HG03354 (cell line): ENCODE measurements around the gene WDR1.

Experiments
- ATAC-seq: cut with Tn5 transposase; IDR thresholded peaks from one replicate; pipeline ENCODE4 v1.9.1; 2021; ENCODE audit warnings: mild to moderate bottlenecking; ENCODE audit not compliant: unreplicated experiment, poor library complexity, severe bottlenecking

WDR1 gene

DNA sequence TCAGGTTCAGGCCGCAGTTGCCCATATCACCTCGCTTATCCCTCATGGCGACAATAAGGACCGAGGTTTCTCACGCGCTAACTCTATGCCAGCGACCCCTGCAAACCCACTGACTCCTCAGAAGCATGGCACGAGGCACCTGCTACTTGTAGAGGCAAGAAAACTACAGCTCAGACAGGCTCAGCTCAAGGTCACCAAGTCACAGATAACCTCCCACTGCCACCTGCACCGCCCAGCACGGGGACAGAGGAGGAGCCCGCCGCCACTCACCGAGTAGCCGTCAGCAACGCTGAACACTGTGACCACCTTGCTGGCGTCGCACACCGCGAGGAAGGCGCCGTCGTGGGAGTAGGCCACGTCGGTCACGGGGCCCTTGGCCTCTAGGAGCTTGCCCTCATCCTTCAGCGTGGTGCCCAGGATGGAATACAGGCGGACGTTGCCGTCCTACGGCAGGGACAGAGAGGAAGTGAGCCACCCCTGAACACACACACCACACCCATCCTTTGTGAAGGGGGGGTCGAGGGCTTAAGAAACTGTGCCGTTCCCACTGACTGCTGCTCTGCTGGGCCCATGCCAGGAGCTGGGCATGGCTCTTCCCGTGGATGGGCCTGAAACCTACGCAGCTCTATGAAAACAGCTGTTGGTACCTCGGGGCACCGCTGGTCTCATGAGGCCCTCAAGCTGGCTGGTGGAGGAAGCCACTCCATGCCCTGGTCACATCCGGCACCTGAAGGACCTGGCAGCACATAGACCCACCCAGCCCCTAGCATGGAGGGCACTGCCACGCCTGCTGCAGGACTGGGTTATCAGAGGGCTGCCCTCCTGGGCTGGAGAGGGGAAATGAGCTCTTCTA lies 38.9 kb downstream of the WDR1 start:
- no peak for ATAC-seq

DNA sequence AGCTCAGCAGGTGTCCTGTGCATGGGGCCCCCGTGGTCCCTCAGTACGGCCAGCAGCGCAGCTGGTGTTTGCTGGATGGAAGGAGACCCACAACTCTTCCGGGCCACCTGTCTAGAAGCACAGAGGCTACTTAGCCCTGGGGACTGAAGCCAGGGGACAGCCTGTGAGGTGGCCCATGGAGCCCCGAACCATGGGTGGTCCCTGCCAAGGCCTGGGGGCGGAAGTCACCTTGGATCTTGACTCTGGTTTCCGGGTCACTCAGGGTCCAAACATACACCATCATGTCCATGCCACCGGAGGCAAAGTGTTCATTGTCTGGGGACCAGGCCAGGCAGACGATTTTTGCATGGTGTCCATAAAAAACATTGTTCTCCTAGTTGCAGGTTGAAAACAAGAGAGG lies 39.5 kb downstream of the WDR1 start:
- no peak for ATAC-seq

DNA sequence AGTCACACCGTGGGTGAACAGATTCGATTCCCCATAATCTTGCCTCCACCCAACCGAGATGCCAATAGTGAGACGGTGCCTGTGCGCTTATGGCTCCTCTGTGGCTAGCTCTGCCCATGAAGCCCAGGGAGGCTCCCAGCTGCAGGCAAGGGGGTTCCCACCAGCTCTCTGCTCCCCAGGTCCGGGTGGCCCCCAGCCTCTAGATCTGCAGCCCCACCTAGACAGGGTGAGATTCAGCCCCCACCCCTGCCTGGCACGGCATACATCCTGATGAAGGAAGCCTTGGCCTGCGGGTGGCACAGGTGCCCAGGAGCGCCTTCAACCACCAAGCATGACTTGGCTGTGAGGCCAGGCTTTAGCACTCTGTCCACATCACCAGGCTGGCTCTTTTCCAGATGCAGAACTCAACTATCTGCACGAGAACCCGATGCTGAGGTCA lies 40.6 kb downstream of the WDR1 start:
- no peak for ATAC-seq

DNA sequence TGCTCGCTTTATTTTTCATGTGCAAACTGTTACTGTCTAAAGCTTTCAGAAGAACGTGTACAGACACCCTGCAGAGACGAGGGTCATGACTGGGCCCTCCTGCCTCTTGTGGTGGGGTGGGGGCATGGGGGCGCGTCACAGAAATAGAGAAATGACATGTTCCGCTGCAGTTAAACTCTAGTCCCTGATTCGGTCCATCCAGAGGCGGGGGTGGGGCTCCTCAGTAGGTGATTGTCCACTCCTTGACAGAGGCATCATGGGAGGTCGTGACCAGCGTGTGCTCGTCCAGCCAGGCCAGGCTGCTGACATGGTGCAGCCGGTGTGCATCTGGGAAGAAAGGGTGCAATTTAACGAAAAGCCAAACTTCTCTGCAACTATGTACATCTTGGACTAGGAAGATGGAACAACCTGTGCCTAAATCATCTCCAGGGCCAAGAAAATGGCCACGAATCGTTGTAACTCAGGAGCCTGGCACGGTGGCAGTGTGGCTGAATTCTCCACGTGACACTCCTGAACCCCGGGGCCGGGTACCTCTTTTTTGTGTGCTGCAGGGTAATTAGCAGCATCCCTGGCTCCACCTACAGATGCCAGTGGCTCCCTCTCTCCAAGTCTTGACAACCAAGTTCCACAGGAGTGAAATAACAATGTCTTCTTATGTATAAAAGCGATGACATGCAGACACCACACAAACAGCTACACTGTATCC lies 41.3 kb downstream of the WDR1 start:
- ATAC-seq = no peak

DNA sequence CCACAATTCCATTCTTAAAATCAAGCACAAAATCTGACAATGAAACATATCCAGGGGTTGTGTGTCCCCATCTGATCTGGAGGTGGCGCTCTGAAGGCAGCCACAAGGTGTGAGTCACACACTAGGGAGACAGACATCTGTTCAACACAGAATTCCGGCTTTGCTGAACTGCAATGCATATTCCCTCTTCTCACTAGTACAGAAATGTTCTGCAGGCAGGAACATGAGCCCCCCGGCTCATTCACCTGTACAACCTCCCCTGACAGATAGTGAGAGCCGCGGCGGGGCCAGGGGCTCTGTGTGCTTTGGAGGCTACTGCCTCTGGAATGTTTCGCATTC lies 41.9 kb downstream of the WDR1 start:
- ATAC-seq = no peak

DNA sequence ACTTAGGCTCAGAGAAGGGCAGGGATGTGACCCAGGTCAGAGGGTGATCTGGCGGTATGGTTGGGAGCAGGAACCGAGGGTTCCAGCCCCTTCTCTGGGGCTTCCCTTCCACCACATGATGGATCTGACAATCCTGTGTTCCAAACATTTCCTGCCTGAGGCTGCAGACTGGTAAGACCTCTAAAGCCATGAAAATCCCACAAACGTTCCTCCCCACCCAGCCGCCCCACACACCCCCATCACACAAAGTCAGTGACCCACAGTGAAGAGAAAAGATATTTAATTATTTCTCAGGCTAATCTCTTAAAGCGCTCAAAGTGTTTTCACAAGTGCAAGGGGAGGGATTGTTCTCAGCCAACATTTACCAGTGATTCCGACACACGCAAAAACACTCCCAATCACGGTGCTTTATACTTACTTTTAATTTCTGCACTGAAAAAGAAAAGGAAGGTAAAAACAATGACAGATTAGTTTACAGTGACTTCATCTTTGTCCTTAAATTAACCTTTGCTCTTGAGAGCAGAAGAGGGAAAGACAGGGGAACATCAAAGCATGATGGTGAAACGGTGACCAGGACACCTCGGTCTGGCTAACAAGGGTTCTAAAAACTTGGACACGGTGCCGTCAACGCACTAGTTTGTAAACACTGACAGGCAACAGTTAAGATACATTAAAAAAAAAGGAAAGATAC lies 42.4 kb downstream of the WDR1 start:
- ATAC-seq = no peak

DNA sequence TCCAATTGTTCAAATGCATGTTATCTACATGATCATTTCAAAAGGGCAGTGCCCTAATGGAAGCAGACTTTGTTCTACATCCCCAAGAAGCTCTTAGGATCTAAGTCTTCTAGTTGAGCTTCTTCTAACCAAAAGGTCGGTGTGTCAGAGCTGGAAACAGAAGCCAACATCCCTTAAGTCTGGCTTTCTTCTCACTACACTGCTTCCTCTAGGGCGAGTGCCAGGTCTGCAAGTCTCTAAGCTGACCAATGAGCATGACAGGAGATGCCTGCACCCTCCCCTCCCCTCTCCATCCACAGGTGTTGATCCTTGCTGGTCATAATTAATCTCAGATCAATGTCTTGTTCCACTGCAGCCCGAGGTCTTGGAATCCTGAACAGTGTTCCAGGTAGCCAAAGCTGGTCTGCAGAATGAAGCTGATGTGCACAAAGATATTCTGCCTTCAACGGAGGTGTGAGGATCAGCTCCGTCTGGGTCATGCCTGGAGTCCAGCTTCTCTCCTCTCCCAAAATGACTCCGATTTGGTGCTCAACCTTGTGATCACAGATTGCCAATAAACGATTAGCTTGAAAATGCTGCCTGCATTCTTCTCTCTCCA lies 44.1 kb downstream of the WDR1 start:
- ATAC-seq = no peak

DNA sequence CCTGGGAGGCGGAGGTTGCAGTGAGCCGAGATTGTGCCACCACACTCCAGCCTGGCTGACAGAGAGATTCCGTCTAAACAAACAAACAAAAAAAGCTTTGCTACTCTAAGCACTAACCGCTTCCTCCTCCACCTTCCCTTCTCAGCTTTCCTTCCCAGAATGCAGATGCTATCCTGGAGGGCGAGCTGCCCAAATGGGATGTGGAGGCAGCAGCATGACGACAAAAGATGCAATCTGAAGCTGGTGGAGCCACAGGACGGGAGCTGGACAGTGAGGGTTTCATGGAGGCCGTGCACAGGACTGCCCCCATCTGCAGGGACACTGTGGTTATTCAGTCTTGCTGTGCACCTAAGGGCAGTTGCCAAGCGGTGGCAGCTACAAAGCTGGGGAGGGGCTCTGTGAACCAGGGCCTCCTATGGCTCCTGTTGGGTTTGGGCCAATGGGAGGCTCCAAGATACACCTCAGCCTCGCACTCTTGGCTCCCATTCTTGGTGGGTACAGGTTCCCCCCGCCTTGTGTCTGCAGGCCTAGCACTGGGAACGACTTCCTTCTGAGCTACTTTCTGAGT lies 47.4 kb downstream of the WDR1 start:
- no peak for ATAC-seq

DNA sequence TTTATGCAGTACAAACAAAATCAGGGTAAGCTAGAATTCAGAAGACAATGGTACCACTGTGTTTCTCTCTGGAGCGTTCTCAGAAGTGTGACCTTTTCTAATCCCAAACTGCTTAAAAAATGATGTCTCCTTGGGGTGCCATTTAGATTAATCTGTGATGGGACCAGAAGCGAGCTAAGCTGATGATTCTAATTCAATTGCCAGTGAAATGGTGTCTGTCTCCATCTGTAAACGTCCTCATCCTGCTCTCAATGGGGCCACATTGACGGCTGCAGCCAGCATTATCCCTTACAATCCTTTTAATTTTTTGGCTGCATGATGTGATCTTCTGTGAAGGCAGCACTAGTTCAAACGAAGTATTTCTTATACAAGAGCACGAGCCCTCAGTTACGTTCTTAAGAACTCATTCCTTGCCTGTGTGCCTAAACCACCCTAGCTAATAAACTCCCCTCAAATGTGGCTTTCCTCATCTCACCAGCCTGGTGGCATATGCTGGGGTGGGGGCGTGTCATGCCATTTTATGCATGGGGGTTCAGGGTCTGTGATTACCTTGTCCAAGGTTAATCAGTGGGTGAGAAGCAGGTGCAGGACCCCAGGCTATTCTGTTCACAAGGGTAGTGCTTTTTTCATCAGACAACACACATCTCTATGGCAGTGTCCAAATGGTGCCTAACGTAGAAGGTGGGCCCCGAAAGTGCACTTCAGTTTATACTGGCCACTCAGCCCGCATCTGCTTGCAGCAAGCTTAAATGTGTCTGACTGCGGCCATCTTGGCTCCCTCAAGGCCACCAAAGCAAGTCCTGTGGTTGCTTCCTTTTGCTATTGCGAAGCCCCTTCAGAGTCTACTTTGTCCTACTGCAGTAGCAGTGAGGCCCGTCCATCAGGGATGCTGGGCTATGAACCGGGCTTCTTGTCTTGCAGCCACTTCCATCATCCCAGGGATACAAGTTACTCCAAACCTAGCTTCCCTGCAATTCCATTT lies 49.6 kb downstream of the WDR1 start:
- ATAC-seq = no peak

DNA sequence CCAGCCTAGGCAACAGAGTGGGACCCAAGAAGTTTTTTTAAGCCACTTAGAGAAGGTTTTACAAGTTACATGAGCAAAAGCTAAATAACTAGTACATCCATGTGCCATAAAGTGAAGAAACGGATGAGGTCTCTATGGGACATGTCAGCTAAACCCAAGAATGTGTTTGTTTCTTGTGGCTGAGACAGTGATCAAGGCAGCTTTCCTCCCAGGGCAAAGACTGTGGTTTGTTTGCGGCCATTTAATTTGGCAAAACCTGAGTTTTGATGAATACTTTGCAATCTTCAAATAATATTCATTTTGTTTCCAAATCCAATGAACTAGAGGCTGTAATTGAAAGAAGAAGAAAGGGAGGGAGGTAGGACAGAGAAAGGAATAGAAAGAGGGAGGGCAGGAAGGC lies 50.4 kb downstream of the WDR1 start:
- no peak for ATAC-seq

DNA sequence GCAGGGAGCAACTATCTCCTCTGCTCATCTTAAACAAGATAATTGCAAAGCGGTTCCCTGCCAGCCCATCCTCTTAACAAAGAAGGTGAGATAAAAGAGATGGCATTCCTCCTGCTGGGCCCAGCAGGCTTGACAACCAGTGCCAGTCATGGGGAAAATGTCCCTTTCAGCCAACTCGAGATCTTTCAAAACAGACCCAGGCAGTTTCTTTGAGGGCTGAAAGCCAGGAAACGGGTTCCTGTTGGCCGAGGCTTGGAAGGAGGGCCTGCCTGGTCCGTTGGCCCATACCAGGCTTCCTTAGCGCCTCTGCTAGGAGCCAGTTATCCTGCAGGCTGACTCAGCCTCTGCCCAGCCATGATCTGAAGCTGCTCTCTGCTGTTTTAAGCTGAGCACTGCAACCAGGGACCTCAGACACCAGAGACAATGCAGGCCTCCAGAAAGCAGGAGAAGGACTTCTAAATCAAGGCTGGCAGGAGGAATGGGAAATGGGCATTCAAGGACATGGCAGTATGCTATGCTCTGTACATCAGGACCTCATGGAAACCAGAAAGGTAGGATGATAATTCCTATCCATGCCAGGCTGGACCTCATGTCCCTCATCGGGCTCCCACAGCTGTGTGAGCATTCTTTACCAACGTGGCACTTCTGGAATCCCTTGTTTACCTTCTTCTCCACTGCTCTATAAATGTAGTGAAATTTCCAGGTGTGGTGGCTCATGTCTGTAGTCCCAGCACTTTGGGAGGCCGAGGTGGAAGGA lies 52.9 kb downstream of the WDR1 start:
- no peak for ATAC-seq

DNA sequence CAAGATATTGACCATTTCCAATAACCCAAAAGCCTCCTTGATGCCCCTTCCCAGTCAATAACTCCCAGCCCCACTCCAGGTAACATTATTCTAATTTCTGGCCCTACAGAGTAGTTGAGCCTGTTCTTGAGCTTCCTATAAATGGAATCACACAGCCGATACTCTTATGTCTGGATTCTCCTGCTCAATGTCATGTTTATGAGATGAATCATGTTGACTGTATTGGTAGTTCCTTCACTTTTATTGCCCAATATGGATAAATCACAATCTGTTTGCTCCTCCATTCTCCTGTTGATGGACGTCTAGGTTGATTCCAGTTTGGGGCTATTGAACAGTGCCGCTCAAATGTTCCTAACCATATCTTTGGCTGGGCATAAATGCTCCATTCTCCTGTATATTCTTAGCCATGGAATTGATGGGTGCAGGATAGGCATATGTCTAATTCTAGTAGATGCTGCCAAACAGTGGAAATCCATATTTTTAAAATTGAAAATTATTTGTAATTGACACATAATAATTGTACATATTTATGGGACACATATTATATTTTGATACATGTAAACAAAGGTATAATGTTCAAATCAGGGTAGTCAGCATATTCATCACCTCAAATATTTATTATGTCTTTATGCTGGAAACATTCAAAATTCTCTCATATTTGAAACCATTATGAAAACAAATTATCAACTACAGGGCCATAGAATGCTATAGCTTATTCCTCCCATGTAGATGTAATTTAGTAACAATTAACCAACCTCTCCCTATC lies 54.8 kb downstream of the WDR1 start:
- no peak for ATAC-seq

DNA sequence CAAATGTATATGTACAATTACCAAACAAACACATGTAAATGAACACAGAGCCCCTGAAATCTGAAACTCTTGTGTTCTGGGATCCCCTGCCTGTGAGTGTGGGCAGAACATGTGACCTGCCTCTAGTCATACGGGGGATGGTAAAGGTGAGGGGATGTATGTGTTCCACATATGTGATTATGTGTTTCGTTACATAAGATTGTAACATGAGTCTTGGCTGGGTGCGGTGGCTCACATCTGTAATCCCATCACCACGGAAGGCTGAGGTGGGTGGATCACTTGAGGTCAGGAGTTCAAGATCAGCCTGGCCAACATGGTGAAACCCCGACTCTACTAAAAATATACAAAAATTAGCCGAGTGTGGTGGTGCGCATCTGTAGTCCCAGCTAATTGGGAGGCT lies 58.2 kb downstream of the WDR1 start:
- ATAC-seq = no peak

DNA sequence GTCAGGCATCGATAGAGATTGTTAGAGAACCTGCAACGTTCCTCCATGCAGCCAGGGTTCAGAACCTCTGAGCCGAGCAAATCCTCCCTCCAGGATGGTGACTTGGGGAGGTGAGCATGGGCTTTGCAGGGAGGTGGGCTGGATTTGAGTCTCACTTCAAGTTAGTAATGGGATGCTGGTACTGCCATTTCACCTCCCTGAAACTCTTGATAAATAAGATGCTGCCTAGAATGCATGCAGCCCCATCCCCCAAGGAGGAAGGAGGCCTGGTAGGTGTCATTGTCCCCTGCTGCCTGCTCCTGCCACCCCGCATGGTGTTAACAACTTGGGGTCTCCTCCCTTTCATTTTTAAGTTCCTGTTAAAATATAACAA lies 59.6 kb downstream of the WDR1 start:
- ATAC-seq = no peak

DNA sequence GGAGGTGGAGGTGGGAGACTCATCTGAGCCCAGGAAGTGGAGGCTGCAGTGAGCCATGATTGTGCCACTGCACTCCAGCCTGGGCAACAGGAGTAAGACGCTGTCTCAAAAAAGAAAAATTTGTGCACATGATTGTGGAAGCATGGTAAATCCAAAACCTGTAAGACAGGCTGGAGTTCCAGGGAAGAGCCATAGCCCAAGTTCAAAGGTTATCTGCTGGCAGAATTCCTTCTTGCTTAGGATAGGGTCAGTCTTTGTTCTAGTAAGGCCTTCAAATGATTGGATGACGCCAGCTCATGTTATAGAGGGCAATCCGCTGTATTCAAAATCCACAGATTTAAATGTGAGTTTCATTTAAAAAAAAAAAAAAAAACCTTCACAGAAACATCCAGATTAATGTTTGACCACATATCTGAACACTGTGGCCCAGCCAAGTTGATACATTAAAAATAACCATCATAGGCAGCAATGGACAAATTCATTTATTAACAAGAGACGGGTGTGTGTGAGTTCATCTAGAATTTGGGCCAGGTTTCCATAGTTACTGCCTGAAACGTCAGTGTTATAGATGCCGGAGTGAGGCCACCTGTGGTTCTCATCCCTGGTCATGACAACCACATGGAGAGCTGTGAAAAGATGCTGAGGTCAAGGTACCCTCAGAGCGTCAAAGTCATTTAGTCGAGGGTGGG lies 60.1 kb downstream of the WDR1 start:
- no peak for ATAC-seq

DNA sequence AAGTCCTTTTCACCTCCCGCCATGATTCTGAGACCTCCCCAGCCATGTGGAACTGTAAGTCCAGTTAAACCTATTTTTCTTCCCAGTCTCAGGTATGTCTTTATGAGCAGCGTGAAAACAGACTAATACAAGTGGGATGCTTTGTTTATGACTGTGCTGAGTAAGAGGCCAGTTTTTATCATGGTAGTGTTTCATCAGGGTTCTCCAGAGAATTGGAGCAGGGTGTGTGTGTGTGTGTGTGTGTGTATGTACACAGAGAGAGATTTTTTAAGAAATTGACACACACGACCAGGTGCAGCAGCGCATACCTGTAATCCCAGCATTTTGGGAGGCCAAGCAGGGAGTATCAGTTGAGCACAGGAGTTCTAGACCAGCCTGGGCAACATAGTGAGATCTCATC lies 60.7 kb downstream of the WDR1 start:
- no peak for ATAC-seq

DNA sequence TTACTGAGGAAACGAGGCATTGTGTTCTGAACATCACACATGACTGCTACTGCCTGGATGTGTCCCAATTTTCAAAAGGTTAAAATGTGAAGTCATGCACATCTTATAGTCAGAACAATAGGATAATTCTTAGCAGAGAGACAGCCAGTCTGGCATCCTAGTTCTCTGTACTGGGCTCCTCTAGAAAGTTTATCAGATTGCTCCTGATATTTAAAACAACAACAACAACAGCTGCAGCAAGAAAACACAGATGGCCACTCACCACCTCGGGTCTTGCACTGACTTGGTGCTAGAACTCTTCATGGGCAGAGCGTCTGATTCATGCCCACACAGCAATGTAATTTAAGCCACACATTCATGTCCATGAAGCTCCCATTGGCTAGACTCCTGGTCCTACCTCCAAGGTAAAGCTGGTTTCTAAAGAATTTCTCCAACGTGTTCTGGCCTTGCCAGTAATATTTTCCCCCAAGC lies 62.0 kb downstream of the WDR1 start:
- ATAC-seq = no peak
